Hepatocyte (in vitro differentiated cells): ENCODE results near the gene SH3RF3.

Experiments used
- CTCF ChIP-seq: fragments of 200-600 bp; sonication (generic); IDR thresholded peaks from 2 replicates; pipeline ENCODE4 v1.5.1; 2016; ENCODE audit warnings: antibody characterized with exemption, mild to moderate bottlenecking; ENCODE audit not compliant: poor library complexity
- EZH2 ChIP-seq: fragments of 200-600 bp; sonication (generic); IDR thresholded peaks from 2 replicates; pipeline ENCODE4 v1.6.1; 2016; ENCODE audit warnings: antibody characterized with exemption, mild to moderate bottlenecking, borderline replicate concordance
- EZH2phosphoT487 ChIP-seq: fragments of 200-600 bp; sonication (generic); IDR thresholded peaks from one replicate; pipeline ENCODE4 v1.6.1; 2018; ENCODE audit warnings: antibody characterized with exemption, mild to moderate bottlenecking, low read depth, moderate library complexity; ENCODE audit not compliant: unreplicated experiment, severe bottlenecking

GRCh38 chr2:109331896-109332848, 203.2 kb downstream of the SH3RF3 start:
- TF ChIP-seq EZH2 (no peak), EZH2phosphoT487 (no peak), CTCF (no peak)
